ENCODE results near the gene ADH1B. TPM values are rescaled to one million over a fixed set of nuclear protein-coding genes. Genes with fewer than 3 reads are reported as not detected.

Gene ADH1B
- total and polyA plus RNA-seq, 9 of the 15 experiments (the other 6 are each of a cell fraction or from before 2014, with no cell fraction given) = 0.71 TPM; not detected in 8

- ChIA-PET CTCF (ENCODE audit: low intra/inter-chr PET ratio) (no interaction called here), POLR2A (no interaction called here)
- no peaks in the 10 kb centered on the region for H4K20me1 ChIP-seq (replicated peaks; ENCODE audit: control insufficient read depth, insufficient read depth, low read length)
- H3K4me1 ChIP-seq (replicated peaks in 1 of 2; ENCODE audit: control insufficient read depth in 2 of 2, insufficient read depth in 2 of 2, low read length in 2 of 2) = no peaks in the 10 kb centered on the region
- intact Hi-C loops (cut with micrococcal nuclease) = no loop called here
- H3K4me3 ChIP-seq = no peak overlapping the region
- H3K9ac ChIP-seq (ENCODE audit: insufficient read depth in 1 of 2, low read depth in 2 of 2, low read length in 2 of 2) = no peak overlapping the region
- no peaks in the 10 kb centered on the region for H3K9me3 ChIP-seq (replicated peaks; ENCODE audit: control insufficient read depth, insufficient read depth, low read depth, low read length)
- ATAC-seq (no peak), FAIRE-seq (no peak), DNase-seq (ENCODE audit: extremely low read depth in 1 of 4, low spot score in 3 of 4) (no peak)
- no peaks in the 10 kb centered on the region for H3K36me3 ChIP-seq (ENCODE audit: control insufficient read depth, insufficient read depth, low read length)
- no peak overlapping the region for H3K4me2 ChIP-seq (ENCODE audit: insufficient read depth, low read length)
- 6% methylated on average over 2 of the region's 2 CpGs for WGBS (ENCODE audit: insufficient coverage, low coverage, missing lambda C conversion rate)
- no peak overlapping the region for H2AFZ ChIP-seq (ENCODE audit: low read depth, low read length)
- TF ChIP-seq ZNF431 (CRISPR knock-in tag; IDR thresholded peaks at IDR 0.05) = no peak
- no peak for TF ChIP-seq ZBTB26 (CRISPR knock-in tag; IDR thresholded peaks at IDR 0.05)
- TF ChIP-seq CTCF (IDR thresholded peaks at IDR 0.05 in 2 of 3, conservative IDR thresholded peaks at IDR 0.05 in 1 of 3; ENCODE audit: insufficient read depth in 2 of 3, low read depth in 1 of 3, low read length in 3 of 3) = no peak
- no peak for TF ChIP-seq CEBPB (tag; IDR thresholded peaks at IDR 0.05)
- no peak for TF ChIP-seq ZBTB2 (IDR thresholded peaks at IDR 0.05)
- TF ChIP-seq NR1H2 (CRISPR knock-in tag; IDR thresholded peaks at IDR 0.05) = no peak
- TF ChIP-seq TBP (optimal IDR thresholded peaks at IDR 0.05; ENCODE audit: low read depth, low read length) = no peak
- TF ChIP-seq FOXP1 (CRISPR knock-in tag; IDR thresholded peaks at IDR 0.05) = no peak
- TF ChIP-seq SIN3B (IDR thresholded peaks at IDR 0.05; ENCODE audit: low read depth) = no peak
- no TSS peak for BruUV-seq (replicated peaks)
- no peak overlapping the region for H3K27ac ChIP-seq (ENCODE audit: extremely low read depth, low read depth, low read length)
- H3K27me3 ChIP-seq (ENCODE audit: control insufficient read depth in 2 of 2, insufficient read depth in 2 of 2, low read length in 2 of 2) = no peaks in the 10 kb centered on the region
- no peaks in the 10 kb centered on the region for H3K9me1 ChIP-seq (ENCODE audit: control insufficient read depth, insufficient read depth, low read length)
- H3K79me2 ChIP-seq (ENCODE audit: control insufficient read depth, insufficient read depth, low read length) = no peaks in the 10 kb centered on the region
- in situ Hi-C loops (cut with MboI) = no loop called here
These were observed 10.8 kb downstream of the ADH1B start for GRCh38 chr4:99310389-99310788.

Data from K562 (cell line).